MV-4-11 (cell line): ENCODE data around the gene IFNA21.
"Not testable (repeated sequence)": the region's sequence is repeated elsewhere in the genome, so short reads cannot be mapped to it uniquely, and the experiment has no call there.

Experiments
- DNase-seq: peaks from one replicate; lab custom pipeline; 2025; lab: John Stamatoyannopoulos, UW

The IFNA21 gene

DNA sequence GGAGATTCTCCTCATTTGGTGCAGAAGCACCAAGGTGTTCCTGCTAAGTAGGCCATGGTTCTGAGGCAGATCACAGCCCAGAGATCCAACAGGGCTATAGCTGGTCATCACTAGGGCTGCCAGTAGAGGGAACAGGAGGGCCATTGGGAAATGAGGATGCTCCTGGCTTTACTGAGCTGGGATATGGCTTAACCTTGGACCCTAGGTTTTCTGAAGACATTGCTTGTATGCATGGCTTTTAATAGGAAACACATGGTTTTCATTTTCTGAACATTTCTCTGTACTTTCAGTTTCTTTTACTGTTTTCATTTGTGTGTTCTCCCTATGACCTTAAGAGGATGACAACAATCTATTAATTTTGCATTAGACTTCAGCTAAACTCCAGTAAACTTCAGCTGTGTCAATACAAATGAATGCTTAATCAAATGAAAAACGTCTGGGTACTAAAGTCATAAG is 25.0 kb downstream of the IFNA21 start, which contains the start of gene IFNW1:
Gene IFNW1 (minus strand): TSS at position 406 of the 456 bp plus-strand sequence. CDS start 262 bp downstream, at position 144.
- DNase-seq, result peak; percentile 1

DNA sequence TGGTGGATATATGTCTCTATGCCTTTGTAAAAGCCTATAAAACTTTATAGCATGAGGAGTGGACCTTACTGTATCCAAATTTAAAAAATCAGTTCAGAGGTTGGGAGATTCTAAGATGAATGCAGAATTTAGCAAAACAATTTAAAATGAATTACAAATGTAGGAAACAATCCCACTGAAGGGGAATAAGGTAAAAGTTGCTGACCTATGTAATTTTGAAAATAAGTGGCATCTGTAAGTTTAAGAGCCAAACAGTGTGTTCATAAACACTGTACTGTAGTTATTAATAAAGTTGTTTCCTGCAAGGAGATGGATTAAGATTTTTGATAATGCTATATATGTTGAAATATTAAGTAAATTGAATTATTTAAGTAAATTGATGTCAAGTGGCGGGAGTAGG is 29.4 kb downstream of the IFNA21 start:
- DNase-seq, result no peak

DNA sequence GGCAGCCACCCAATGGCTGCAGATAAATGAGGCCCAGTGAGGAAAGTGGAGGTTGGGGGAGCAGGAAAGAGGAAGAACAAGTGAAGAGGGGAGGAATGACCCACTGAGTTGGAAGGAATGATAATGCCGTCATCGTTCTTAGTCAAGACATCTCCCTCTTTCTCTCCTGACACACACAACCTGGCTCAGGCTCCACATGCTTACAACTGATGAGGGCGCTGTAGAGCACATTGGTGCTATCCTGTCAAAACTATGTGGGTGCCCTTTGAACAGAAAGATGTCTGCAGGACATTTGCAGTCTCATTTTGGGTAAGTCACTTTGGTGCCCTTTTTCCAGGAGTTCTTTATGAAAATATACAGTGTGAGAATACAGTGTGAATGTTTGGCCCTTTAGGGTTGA is 30.7 kb downstream of the IFNA21 start:
- no peak for DNase-seq

DNA sequence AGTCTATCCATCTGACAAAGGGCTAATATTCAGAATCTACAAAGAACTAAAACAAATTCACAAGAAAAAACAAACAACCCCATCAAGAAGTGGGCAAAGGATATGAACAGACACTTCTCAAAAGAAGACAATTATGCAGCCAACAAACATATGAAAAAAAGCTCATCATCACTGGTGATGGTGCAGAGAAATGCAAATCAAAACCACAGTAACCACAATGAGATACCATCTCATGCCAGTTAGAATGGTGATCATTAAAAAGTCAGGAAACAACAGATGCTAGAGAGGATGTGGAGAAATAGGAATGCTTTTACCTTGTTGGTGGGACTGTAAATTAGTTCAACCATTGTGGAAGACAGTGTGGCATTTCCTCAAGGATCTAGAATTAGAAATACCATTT is 38.3 kb downstream of the IFNA21 start:
- not testable (repeated sequence) for DNase-seq

DNA sequence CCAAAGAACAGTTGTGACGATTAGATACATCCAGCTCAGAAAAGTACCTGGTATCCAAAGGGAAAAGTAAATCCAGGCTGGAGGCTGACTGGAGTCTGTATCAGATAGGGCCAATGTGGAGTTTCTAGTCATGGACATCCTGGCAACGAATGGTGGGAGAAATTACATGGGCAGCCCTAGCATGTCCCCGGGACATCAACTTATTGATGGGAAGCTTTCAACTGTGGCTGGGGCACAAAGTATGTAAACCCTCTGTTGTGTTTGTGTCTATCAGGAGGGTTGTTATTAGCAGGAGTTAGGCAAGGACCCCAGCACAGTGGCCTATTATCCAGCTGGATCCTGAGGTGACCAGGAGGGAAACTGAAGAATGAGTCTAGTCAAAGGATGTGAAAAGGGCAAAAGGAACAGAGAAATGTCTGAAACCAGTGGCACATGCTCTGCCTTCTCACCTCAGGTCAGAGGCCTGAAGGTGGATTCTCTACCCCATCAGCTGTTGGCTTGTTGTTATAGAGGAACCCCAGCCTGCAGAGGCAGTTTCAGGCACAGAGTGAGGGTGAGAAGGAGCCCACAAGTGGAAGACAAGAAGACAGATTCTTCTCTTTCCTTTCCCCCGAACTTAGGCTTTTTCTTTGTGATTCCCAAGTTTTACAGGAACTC is 44.7 kb downstream of the IFNA21 start:
- no peak for DNase-seq

DNA sequence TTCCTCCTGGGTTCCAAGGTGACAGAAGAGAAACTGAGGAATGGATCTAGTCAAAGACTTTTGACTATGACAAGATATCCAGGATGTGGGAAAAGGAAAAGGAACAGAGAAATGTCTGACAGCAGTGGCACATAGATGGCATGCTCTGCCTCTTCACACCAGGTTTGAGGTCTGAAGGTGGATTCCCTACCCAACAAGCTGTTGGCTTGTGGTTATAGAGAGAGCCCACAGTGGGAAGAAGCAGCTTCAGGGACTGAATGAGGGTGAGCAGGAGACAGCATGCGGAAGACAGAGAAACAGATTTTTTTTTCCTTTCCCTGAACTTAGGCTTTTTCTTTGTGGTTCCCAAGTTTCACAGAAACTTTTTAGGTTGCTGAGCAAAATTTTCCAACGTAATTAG is 45.4 kb downstream of the IFNA21 start:
- no peak for DNase-seq

DNA sequence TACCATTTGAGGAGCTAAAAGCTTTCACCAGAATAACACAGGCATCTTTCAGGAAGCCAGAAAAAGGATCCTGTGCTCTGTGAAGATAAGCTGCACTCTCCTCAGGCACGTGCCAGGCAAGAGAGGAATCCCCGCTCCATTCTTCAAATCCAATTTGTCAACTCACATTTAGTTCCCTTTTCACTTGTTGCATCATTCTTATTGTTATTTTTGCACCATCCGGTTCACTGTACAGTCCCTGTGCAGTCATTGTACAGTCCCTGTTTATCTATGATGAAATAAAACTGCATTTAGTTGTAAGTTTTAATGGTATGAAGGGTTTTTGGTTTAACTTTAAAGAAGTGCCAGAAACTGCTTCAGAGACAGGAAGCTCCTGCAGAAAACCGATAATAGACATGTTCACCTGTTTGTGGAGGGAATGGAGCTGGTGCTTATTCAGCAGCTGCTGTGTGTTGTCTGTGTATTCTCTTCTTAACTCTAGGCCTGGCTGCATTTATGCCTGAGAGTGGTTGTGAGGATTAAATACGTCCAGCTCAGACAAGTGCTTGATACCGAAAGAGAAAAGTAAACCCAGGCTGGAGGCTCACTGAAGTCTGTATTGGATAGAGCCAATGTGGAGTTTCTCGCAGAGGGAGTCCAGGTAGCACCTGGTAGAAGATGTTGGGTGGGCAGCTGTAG is 47.2 kb downstream of the IFNA21 start:
- peak; percentile 95 for DNase-seq
